NK-92 (cell line): ENCODE measurements around the gene SPATA2.
"Not testable (repeated sequence)": the region's sequence is repeated elsewhere in the genome, so short reads cannot be mapped to it uniquely, and the experiment has no call there.

Experiments
- DNase-seq: peaks from one replicate; lab custom pipeline; 2025; ENCODE audit not compliant: unreplicated experiment; lab: John Stamatoyannopoulos, UW

SPATA2 gene

DNA sequence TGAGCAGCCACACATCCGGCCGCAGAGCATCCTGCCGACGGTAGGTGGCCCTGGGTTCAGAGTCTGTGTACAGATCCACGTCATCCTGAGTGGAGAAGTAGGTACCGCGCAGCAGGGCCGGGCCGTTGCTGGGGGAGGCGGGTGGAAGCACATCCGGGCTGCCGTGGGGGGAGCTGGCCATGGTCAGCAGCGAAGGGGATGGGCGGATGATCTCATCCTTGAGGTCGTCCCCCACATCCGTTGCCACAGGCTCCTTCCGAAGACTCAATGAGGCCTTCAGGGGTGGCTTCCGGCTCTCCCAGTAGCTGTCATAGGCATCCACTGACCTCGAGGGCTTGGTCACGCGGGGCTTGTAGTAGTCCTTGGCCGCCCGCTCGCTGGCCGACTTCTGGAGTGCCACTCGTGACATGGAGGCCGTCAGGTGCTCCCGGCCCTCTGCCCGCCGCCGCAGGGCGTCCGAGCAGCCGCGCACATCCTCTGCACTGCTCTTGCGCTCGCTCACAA lies 9.2 kb downstream of the SPATA2 start:
- DNase-seq, result no peak

DNA sequence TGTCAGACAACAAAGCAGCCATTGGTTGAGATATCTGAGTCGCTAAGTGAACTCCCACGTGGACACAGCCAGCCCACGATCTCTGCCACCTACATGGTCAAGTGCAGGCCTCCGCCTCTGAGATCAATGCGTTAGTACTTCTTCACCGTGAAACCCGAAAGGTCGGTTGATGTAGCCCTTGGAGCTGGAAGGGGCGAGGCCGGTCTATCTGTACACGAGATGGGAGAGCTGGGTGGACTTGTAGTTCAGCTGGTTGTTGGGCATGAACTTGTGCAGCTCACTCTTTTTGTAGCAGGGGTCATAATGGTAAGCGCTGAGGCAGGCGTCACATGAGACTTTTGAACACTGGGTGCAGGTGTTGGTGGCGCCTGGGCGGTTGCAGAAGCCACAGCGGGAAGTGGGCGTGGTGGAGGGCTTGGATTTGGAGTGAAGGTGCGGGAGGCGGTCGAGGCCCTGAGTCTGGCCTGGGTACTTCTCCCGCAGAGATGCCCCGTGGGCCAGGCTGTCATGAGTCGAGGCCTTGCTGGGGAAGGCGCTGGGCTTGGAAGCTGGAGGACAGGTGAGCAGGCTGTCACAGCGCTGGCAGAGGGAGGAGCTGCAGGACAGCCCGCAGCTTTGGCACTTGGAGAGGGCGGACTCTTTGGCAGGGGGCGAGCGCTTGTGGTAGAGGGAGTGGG lies 9.8 kb downstream of the SPATA2 start:
- DNase-seq, result no peak

DNA sequence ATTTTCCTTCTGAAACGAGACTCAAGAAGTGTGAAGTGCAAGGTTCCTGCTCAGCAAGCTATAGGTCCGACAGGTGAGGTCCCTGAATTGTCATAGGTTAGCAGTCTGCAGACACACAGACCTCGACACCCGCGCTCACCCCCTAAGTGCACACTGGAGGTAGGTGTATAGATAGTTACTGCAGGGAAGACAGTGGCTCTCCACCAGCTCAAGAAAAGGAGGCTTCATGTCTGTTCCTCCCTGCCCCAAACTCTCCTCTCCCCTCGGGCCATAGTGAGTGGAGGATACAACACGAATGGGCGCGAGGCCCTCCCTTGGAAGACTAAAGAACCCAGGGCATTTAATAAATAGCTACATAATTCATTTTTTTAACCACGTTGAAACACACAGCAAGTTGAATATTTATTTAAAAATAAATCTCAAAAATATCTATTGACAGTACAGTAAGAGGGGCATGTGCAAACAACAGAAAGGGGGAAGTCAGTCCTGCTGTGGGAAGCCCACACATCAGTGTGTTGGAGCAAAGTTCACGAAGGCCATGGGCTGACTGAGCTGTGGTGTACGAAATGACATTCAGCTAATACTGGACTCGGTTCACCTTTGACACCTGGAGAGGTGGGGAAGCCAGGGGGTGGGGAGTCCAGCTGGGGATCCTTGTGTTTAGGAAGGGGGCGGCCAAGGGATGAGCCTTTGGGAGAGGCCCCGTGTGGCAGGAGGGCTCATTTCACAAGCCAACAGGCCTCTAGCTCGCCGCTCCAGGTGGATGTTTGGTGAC lies 10.7 kb downstream of the SPATA2 start:
- no peak for DNase-seq

DNA sequence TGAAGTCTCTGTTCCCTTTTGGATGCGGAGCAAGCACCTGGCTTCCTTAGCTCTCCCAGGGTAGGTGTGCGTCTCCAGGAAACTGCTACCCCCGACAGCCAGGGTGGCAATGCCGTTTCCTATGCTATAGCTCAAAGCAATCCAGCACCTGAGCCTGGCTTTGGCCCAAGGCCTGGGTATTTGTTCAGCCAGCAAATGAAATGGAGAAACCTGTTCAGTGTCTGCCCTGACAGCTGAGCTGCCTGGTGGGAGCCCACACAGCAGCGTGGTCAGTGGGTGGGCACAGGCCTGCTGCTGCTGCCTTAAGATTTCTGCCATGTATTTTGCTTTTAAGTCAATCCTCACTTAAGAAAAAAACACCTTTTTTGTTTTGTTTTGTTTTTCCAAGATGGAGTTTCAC lies 13.7 kb downstream of the SPATA2 start:
- DNase-seq, result no peak

DNA sequence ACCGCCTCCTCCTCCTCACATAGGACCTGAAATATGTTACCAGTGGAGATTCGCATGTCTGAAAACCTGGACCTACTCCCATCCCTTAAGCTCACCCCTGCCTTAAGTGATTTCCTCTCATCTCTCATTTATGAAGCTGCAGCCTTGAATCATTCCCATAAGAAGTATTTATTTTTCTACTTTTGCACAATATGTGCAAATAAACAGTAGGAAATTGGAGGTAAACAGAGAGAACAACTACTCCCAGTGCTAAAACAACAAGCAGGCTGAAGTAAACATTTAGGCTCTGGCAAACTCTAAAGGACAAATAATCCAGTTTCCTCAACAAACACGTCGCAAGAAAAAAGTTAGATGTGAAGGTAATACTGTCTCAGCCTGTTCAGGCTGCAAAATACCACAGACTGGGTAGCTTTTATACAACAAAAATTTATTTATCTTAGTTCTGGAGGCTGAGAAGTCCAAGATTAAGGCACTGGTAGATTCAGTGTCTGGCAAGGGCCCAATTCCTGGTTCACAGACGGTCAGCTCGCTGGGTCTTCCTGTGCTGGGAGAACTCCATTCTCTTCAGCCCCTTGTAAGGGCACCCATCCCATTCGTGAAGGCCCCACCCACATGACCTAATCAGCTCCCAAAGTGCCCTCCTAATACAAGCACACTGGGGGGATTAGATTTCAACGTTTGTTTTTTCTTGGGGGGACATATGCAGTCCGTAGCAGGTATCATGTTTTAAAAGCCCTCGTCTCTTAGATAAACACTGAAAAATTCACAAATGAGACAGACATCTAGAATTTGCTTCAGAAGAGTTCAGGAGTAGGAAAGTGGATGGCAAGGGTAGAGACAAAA lies 15.6 kb downstream of the SPATA2 start:
- DNase-seq, result no peak

DNA sequence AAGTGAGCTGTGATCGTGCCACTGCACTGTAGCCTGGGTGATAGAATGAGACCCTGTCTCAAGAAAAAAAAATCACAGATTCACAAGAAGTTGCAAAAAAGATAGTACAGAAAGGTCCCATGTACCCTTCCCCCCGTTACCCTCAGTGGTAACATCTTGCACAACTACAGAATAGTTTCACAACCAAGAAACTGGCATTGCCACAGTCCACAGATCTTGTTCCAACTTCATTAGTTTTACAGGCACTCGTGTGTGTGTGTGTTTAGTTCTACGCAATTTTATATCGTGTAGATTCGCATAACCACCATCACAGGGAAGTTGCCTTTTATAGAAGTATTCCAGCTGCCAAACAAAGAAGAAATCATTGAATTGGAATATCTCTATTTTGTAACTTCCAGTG lies 19.1 kb downstream of the SPATA2 start:
- DNase-seq, result no peak

DNA sequence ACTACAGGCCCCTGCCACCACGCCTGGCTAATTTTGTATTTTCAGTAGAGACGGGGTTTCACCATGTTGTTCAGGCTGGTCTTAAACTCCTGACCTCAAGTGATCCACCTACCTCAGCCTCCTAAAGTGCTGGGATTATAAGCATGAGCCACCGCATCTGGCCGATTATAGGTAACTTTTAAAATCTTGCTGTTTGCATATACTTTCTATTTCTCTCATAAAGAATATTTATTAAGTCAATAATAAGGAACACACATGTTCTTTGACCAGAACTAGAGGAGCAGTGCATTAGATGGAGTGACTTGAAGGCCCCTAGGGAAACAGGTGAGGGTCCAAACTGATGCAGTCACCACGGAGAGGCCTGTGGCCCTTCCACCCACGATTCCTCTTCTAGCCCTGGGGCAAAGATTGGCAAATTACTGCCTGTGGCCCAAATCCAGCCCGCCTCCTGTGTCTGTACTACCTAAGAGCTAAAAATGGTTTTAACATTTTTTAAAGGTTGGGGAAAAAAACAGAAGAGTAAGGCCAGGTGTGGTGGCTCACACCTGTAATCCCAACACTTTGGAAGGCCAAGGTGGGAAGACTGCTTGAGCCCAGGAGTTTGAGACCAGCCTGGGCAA lies 19.7 kb downstream of the SPATA2 start:
- DNase-seq, result not testable (repeated sequence)

DNA sequence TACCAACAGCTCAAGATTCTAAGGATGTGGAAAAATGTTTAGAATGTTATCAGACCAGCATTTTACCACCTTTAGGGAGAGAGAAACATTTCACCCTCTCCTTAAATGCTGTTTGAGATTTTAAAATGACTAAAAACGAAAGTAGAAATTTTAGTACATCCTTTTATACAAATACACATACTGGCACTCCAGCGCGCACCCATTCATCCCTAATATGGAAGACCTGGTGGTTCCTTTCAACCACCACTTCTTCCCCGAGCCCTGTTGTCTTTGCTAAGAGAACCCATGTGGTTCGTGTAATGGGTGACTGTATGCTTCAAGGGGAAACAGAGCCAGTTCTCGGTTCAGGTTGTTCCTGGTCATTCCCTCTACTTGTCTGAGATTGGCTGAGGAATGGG lies 21.3 kb downstream of the SPATA2 start:
- DNase-seq, result no peak

DNA sequence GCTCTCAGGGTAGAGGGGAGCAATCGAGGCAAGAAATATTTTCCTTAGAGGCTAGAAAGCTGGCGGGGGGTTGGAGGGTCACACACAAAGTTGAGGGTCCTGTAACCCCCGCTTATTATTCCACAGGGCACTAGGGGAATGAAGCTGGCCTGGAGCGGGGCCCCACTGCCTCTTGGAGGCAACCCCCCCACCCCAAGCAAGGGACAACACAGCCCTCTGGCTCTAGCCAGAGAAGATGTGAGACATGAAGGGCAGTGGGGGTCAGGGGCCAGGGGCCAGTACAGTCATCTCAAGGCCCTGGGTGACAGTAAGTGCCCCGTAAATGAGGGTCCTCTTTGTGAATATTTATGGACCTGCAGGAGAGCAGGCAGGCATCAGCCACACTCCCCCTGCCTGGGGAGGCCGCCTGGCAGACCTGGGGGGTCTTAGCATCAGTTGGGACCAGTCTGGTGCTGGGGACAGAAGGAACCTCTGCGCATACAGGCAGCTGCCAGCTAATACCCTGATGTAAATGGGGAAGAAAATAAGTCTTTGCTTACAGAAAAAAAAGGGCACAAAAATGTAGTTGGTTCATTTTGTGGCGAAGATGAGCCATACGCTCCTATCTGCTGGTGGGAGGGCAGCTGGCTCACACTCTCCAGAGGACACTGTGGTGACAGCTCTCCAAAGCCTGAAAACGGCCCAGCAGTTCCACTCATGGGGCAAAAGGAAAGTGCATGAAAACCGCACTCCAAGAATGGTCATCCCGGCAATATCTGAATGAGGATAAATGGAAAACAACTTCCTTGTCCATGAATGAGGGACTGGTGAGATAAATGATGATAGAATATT lies 21.9 kb downstream of the SPATA2 start:
- DNase-seq, result no peak

DNA sequence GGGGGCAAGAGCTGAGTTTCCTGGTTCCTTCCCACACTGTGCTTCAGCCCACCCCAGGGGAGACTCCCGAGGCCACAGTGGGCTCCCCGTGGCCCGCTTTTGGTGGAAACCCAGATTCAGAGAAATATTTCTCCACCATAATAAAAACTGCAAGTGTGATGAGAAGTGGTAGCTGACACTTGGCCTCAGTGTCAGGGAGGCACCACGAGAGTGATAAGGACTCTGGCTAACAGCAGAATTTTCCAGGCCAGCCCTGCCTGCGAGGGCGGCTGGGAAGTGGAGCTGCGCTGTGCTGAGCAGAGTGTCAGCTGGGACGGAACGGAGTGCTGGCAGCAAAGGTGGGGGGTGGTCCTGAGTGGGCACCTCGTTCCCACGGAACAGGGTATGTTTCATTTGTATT lies 22.5 kb downstream of the SPATA2 start:
- DNase-seq, result no peak

DNA sequence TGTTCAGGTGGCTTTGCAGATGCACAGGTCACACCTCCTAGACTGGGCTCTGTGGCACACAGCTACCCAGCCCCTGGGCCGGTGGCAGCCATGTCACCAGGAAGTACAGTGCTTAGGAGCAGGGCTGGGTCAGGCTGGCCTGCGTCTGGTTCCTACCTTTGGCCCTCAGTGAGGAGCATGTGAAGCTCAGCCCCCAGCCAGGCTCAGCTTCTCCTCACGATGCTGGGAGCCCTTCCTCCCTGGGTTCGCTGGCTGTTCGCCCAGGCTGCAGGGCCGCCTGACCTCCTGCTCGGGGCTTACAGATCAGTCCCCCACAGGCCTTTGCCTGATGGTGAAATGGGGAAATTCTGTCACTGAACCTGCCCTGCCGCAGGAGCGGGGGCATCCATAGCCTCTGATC lies 23.1 kb downstream of the SPATA2 start:
- DNase-seq, result no peak

DNA sequence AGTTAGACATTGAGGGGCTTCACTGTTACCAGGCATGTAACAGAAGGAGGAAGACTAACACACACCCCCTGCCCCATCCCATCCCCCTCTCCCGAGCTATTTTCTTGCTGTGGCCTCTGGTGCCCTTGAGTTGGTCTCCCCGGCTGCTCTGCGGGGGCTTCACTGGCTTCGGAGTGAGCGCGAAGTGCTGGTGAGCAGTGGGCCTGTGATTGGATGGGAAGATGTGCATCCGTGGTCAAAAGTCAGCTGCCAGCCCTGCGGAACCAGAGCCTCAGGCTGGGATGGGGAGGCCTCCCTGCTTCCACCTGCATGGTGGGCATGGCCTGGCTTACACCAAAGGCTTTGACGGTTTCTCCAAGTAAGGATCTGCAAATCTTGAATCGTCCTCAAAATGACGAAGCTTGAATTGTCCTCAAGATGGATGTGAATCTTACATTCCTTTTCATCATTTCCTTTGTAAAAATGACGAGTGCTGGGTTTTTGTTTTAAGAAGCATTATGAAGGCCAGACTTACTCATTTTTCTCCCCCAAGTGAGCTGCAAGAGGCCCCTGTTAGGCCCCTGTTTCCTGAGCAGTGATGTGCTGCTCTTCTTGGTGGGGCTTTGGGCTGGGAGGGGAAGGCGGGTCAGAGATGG lies 23.7 kb downstream of the SPATA2 start:
- DNase-seq, result no peak

DNA sequence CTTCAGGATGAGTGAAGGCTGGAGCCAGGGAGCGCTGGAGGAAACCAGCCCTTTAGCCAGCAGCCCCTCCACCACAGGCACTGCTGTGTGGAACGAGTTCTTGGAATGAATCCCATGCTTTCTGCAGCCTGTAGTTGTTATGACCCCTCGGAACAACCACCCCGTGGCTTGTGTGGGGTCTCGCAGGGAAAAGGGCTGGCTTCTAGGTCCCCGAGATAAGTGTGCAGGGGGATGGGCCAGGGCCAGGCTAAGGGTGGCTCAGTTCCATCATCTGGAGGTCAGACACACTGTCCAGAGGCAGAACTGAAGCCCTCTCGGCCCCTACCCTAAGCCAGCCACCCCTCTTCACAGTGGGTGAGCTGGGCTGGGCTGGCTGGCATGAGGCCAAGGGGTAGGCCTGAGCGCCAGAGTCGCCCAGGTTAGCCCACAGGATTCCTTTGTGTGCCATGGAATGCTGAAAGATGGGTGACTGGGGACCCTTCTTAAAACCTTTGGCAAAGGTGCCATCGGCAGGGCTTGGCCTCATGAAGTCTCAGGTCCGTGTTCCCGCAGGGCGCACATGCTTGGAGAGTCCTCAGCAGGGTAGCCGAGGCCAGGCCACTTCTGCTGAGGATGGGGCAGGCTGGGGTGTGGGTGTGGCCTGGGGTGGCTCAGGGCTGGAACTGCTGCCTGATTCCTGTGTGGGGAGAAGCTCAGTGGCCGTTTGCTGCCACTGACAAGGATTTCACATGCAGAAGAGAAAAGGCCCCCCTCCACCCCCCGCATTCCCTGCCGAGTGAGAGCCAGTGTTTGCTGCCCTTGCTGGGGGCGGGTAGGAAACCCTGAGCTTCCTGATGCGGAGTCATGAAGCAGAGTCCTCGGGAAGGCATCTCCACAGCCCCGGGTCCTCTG lies 24.6 kb downstream of the SPATA2 start:
- no peak for DNase-seq

DNA sequence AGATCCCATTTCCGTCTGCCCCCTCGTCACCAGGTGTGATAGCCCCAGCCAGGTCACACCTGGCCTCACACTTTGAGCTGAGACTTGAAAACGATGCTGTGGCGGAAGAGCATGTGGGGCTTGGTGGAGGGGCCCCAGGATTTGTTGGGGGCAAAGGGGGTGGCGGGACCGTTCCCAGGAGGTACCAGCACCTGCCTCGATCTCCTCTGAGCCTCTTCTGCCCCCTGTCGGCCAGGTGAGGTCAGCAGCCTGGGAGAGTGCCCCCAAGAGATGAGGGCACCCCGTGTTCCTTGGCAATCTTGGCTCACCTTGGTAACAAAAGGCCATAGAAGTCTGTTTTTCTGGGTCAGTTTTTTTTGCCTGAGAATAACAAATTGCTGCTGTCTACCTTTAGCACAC lies 25.4 kb downstream of the SPATA2 start:
- no peak for DNase-seq

DNA sequence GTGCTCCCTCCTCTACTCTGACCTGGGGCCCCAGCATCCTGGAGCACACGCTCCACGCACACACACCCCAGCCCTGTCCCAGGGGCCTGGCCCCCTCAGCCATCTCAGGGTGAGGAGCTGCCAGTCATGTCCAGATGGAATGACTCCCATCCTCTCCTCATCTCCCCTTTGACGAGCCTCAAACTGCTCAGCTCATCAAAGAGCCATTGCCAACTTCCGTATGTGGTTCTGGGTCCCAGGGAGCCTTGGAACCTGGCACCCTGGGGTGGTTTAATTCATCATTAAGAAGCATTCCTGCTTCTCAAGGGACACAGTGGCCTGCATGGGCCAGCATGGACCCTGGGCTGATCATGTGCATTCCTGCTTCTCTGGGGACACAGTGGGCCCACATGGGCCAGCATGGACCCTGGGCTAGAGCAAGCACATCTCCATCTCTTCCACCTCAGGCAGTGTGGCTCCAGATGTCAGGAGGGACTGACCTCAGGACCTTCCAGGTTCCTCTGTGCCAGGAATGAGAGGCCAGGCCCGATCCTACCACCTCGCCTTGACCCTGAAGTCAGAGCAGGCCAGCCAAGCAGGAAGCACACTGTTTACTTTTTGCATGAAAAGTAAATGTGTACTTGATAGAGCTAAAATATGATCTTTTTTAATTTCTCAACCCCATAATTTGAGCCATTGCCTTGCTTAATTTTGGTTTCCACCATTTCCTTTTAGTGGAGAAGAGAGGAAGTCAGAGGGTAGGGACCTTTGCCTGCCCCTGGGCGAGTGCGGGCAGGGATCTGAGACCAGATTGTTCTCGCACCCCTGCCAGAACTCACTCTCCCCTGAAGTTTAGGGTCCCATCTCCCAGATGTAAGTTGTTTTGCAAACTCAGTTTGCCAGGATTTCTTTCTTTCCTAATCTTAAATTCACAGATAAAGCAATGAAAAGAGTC lies 26.1 kb downstream of the SPATA2 start:
- no peak for DNase-seq

DNA sequence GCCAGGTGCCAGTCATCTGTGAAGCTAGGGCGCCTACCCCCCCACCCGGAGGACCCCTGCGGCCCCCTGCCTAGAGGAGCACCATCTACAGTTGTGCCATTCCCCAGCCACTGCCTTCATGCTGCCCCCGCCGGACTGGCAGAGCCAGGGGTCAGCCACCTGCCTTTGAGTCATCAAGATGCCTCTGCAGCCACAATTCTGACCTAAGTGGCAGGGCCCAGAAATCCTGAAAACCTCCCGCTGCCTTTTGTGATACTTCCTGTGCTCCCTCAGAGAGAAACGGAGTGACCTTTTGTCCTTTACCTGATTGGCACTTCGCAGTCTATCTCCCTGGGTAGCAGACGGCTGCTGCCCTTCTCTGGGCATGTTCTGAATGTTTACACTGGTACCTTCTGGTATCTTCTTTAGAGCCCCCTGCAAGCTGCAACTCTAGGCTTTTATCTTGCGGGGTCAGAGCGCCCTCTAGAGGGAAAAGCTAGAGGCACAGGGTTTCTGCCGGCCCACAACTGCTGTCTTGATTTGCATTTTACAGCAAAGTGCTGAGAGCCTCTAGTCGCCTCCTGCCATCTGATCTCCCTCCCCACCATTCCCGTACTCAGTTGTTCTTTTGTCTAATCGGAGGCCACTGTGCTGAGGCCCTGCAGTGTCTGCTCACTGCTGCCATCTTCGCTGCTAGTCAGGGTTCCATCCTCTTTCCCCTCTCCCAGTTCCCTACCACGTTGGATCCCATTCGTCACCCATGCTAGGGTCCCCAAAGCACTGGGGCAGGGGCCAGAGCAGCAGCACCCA lies 26.9 kb downstream of the SPATA2 start:
- no peak for DNase-seq
